Measurements from ENCODE around the gene CAMKK1. TPM values are rescaled to one million over a fixed set of nuclear protein-coding genes. Genes with fewer than 3 reads are reported as not detected.

The CAMKK1 gene
- polyA plus RNA-seq, 4 donors = 0.22 to 11.2 (median 3.2) TPM

DNA sequence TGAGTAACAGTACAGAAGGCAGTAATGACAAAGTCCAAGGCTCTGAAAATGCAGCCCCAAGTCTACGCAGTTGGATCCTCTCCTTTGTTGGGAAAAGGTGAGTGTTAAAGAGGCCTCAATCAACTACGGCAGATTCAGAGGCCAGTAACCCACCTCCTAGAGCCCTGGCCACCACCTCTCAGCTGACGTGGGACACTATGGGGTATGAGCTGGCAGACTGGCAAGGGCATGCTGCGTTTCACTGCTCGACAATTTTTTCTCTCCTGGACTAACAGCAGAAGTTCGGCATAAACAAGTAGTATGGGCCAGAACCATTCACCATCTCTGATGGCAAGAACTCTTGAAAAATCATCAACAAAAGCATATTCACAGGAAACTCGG, 64.0 kb downstream of the CAMKK1 start:
- H3K4me3 ChIP-seq (ENCODE audit: low read depth in 1 of 3, low read length in 3 of 3) = no peak overlapping the region
- WGBS, 3 donors = 85 to 91% (median 87%) methylated on average over 7 of the region's 7 CpGs
- peak overlapping the region in 2 of 3 donors; percentile 41 to 76 for H3K27ac ChIP-seq (ENCODE audit: low read depth in 1 of 3, low read length in 2 of 3)
- H3K4me1 ChIP-seq (ENCODE audit: control insufficient read depth in 3 of 3, insufficient read depth in 2 of 3, low read depth in 1 of 3, low read length in 2 of 3) = peaks cover 0 to 4% (median 0%) of the 10 kb centered on the region in 3 donors
- FAIRE-seq = no peak
- H3K36me3 ChIP-seq (ENCODE audit: control insufficient read depth in 3 of 3, insufficient read depth in 2 of 3, low read depth in 1 of 3, low read length in 3 of 3) = peaks cover 5 to 40% (median 13%) of the 10 kb centered on the region in 3 donors
- DNase-seq = no peak
- H3K9me3 ChIP-seq (ENCODE audit: control insufficient read depth in 2 of 2, insufficient read depth in 1 of 2, low read depth in 1 of 2, low read length in 1 of 2) = no peaks in the 10 kb centered on the region
- no peaks in the 10 kb centered on the region for H3K27me3 ChIP-seq (ENCODE audit: control insufficient read depth in 3 of 3, insufficient read depth in 3 of 3, low read length in 3 of 3)

DNA sequence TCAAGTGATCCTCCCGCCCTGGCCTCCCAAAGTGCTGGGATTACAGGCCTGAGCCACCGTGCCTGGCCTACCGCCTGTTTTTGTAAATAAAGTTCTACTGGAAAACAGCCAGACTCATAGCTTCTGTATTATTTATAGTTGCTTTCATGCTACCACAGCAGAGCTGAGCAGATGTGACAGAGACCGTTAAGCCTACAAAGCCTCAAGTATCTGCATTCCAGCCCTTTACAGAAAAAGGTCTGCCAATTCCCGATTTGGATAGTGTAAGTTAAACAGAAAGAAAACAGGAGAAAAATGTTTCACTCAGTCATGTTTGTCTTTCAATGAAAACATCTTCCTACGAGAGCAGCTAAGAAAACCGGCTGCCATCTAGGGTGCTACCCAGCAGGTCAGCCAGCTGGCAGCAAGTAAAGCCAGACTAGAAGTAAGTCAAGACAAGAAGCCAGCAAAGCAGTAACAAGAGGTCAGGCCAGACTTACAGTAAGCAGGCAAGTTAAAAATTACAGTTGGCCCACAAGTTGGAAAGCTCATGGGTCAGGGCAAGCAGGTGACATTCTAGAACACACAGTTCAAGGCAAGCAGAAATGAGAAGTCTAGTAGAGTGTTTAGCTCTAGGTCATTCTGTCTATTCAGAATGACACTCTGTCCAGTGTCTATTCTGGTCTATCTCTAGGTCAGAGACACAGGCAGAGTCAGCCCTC, 64.6 kb downstream of the CAMKK1 start:
- H3K4me3 ChIP-seq (ENCODE audit: low read depth in 1 of 3, low read length in 3 of 3) = no peak overlapping the region
- WGBS, 3 donors = 65 to 79% (median 76%) methylated on average over 7 of the region's 7 CpGs
- no peak for FAIRE-seq
- H3K4me1 ChIP-seq (ENCODE audit: control insufficient read depth in 3 of 3, insufficient read depth in 2 of 3, low read depth in 1 of 3, low read length in 2 of 3) = peaks cover 0 to 4% (median 0%) of the 10 kb centered on the region in 3 donors
- peak; percentile 9 to 26 for DNase-seq
- peaks cover 9 to 43% (median 17%) of the 10 kb centered on the region in 3 donors for H3K36me3 ChIP-seq (ENCODE audit: control insufficient read depth in 3 of 3, insufficient read depth in 2 of 3, low read depth in 1 of 3, low read length in 3 of 3)
- peak overlapping the region in 2 of 3 donors; percentile 53 to 76 for H3K27ac ChIP-seq (ENCODE audit: low read depth in 1 of 3, low read length in 2 of 3)
- no peaks in the 10 kb centered on the region for H3K9me3 ChIP-seq (ENCODE audit: control insufficient read depth in 2 of 2, insufficient read depth in 1 of 2, low read depth in 1 of 2, low read length in 1 of 2)
- no peaks in the 10 kb centered on the region for H3K27me3 ChIP-seq (ENCODE audit: control insufficient read depth in 3 of 3, insufficient read depth in 3 of 3, low read length in 3 of 3)

DNA sequence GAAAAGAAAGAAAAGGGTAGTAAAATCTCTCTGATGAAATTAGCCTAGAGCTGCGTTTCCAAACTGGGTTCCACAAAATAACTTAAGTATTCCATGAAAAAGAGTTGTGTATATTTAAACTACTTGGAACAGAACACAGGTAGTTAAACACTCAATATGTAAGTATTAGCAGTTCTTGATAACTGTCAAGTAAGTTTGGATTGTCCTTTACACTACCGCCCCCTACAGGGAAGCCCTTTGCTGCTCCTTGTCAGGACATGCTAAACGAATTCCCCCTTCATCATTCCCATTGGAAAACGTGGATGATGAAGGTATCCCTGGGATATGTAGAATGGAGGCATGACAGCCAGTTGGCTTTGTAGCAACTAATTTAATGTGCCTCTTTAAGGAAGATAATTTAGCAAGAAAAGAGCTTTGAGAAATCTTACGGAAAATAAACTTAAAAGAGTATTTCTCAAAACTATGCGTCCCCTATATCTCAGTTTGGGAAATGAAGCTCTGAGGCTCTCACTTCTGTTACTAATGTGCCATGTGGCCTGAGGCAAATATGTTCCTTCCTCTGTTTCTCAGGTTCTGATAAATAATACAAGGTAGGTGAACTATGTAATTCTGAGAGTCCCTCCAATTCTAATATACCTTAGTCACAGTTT, 65.6 kb downstream of the CAMKK1 start:
- no peak overlapping the region for H3K27ac ChIP-seq (ENCODE audit: low read depth in 1 of 3, low read length in 2 of 3)
- no peak overlapping the region for H3K4me3 ChIP-seq (ENCODE audit: low read depth in 1 of 3, low read length in 3 of 3)
- peaks cover 0 to 4% (median 0%) of the 10 kb centered on the region in 3 donors for H3K4me1 ChIP-seq (ENCODE audit: control insufficient read depth in 3 of 3, insufficient read depth in 2 of 3, low read depth in 1 of 3, low read length in 2 of 3)
- FAIRE-seq (no peak), DNase-seq (peak; percentile 74 to 75)
- no peaks in the 10 kb centered on the region for H3K27me3 ChIP-seq (ENCODE audit: control insufficient read depth in 3 of 3, insufficient read depth in 3 of 3, low read length in 3 of 3)
- H3K36me3 ChIP-seq (ENCODE audit: control insufficient read depth in 3 of 3, insufficient read depth in 2 of 3, low read depth in 1 of 3, low read length in 3 of 3) = peaks cover 11 to 44% (median 17%) of the 10 kb centered on the region in 3 donors
- 42 to 53% (median 46%) methylated on average over 6 of the region's 6 CpGs for WGBS, 3 donors
- no peaks in the 10 kb centered on the region for H3K9me3 ChIP-seq (ENCODE audit: control insufficient read depth in 2 of 2, insufficient read depth in 1 of 2, low read depth in 1 of 2, low read length in 1 of 2)

DNA sequence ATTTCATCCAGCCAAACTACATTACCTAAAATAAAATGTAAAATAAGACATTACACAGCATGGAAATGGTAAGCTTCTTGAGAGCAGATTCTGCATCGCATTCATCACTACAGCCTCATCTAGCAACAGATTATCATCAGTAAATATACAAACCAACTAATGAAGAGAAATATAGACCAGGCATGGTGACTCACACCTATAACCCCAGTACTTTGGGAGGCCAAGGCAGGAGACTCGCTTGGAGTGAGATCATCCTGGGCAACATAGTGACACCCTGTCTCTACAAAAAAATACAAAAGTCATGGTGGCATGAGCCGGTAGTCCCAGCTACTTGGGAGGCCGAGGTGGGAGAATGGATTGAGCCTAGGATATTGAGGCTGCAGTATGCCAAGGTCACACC, 66.7 kb downstream of the CAMKK1 start:
- peaks cover 11 to 47% (median 19%) of the 10 kb centered on the region in 3 donors for H3K36me3 ChIP-seq (ENCODE audit: control insufficient read depth in 3 of 3, insufficient read depth in 2 of 3, low read depth in 1 of 3, low read length in 3 of 3)

DNA sequence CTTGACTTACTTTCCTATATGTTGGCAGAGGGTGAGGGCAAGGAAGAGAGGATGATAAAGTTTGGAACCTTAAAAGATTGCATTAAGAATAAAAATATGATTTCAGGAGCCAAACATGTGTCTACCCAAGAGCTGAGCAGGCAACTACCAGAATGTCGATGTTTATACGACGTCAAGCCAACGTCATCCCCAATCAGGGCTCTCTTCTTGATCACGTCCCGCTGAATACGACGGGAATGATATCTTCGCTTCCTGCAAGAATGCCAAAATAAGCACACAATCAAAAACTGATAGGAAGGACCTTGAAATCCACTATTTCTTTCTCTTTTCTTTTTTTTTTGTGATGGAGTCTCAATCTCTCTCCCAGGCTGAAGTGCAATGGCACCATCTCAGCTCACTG, 71.8 kb downstream of the CAMKK1 start:
- H3K27me3 ChIP-seq (ENCODE audit: control insufficient read depth in 3 of 3, insufficient read depth in 3 of 3, low read length in 3 of 3) = no peaks in the 10 kb centered on the region
- no peak overlapping the region for H3K4me3 ChIP-seq (ENCODE audit: low read depth in 1 of 3, low read length in 3 of 3)
- H3K27ac ChIP-seq (ENCODE audit: low read depth in 1 of 3, low read length in 2 of 3) = no peak overlapping the region
- FAIRE-seq (no peak), DNase-seq (no peak)
- H3K4me1 ChIP-seq (ENCODE audit: control insufficient read depth in 3 of 3, insufficient read depth in 2 of 3, low read depth in 1 of 3, low read length in 2 of 3) = no peaks in the 10 kb centered on the region
- H3K9me3 ChIP-seq (ENCODE audit: control insufficient read depth in 2 of 2, insufficient read depth in 1 of 2, low read depth in 1 of 2, low read length in 1 of 2) = no peaks in the 10 kb centered on the region
- WGBS, 3 donors = 92 to 97% (median 96%) methylated on average over 9 of the region's 9 CpGs
- peaks cover 9 to 50% (median 17%) of the 10 kb centered on the region in 3 donors for H3K36me3 ChIP-seq (ENCODE audit: control insufficient read depth in 3 of 3, insufficient read depth in 2 of 3, low read depth in 1 of 3, low read length in 3 of 3)

More for the DNA sequence above, 66.7 kb downstream of the CAMKK1 start:
- FAIRE-seq (no peak), DNase-seq (no peak)
- WGBS, 3 donors = 89 to 96% (median 93%) methylated on average over 4 of the region's 4 CpGs
- Histone ChIP-seq H3K27ac (ENCODE audit: low read depth in 1 of 3, low read length in 2 of 3) (no peak overlapping the region), H3K27me3 (ENCODE audit: control insufficient read depth in 3 of 3, insufficient read depth in 3 of 3, low read length in 3 of 3) (no peaks in the 10 kb centered on the region), H3K9me3 (ENCODE audit: control insufficient read depth in 2 of 2, insufficient read depth in 1 of 2, low read depth in 1 of 2, low read length in 1 of 2) (no peaks in the 10 kb centered on the region), H3K4me3 (ENCODE audit: low read depth in 1 of 3, low read length in 3 of 3) (no peak overlapping the region), H3K4me1 (ENCODE audit: control insufficient read depth in 3 of 3, insufficient read depth in 2 of 3, low read depth in 1 of 3, low read length in 2 of 3) (peaks cover 0 to 4% (median 0%) of the 10 kb centered on the region in 3 donors)

DNA sequence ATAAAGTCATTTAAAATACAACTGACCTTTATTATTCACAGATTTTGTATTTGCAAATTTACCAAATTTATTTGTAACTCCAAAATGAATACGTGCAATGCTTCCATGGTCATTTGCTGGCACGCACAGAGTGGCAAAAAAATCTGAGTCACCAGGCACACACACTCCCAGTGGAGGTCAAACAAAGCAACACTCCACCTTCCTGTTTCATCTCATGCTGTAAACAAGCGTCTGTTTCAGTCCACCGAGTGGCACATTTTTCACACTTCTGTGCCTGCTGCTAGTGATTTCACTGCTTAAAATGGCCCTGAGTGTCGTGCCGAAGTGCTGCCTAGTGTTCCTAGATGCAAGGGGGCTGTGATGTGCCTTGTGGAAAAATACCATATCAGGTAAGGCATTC, 74.1 kb downstream of the CAMKK1 start:
- no peak overlapping the region for H3K4me3 ChIP-seq (ENCODE audit: low read depth in 1 of 3, low read length in 3 of 3)
- H3K9me3 ChIP-seq (ENCODE audit: control insufficient read depth in 2 of 2, insufficient read depth in 1 of 2, low read depth in 1 of 2, low read length in 1 of 2) = no peaks in the 10 kb centered on the region
- FAIRE-seq (no peak), DNase-seq (no peak)
- H3K4me1 ChIP-seq (ENCODE audit: control insufficient read depth in 3 of 3, insufficient read depth in 2 of 3, low read depth in 1 of 3, low read length in 2 of 3) = no peaks in the 10 kb centered on the region
- no peaks in the 10 kb centered on the region for H3K27me3 ChIP-seq (ENCODE audit: control insufficient read depth in 3 of 3, insufficient read depth in 3 of 3, low read length in 3 of 3)
- WGBS, 3 donors = 82 to 88% (median 87%) methylated on average over 6 of the region's 6 CpGs
- peaks cover 8 to 61% (median 24%) of the 10 kb centered on the region in 3 donors for H3K36me3 ChIP-seq (ENCODE audit: control insufficient read depth in 3 of 3, insufficient read depth in 2 of 3, low read depth in 1 of 3, low read length in 3 of 3)
- no peak overlapping the region for H3K27ac ChIP-seq (ENCODE audit: low read depth in 1 of 3, low read length in 2 of 3)

DNA sequence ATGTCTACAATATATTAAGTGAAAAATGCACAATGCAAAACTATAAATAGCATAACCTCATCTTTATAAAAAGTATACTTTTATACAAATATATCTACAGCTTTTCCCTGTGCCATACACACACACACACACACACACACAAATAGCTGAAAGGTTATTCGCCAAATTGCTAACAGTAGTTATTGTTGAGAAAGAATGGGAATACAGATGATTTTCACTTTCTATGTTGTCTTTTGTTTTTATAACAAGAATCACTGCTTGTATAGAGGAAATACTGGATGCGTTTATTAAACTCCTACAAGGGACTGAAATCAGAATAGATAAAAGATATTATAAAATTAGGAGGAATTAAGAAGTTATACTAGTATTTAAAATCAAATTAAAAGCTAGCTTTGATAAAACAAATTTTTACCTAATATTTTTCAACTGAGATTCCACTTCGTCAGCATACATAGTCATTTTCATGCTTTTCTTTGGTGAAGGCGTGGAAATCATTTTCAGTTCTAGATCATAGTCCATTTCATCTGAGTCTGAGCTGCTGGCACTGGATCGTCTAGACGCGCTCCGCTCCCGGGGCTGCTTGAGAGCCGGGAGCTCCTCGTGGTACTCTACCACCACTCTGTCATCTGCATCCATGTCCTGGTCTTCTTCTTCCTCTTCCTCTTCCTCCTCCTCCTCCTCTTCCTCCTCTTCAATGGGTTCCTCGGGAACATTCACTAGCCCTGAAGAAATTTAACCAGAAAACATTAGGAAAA, 74.8 kb downstream of the CAMKK1 start:
- WGBS, 3 donors = 92 to 93% (median 92%) methylated on average over 12 of the region's 12 CpGs
- Histone ChIP-seq H3K4me1 (ENCODE audit: control insufficient read depth in 3 of 3, insufficient read depth in 2 of 3, low read depth in 1 of 3, low read length in 2 of 3) (no peaks in the 10 kb centered on the region), H3K36me3 (ENCODE audit: control insufficient read depth in 3 of 3, insufficient read depth in 2 of 3, low read depth in 1 of 3, low read length in 3 of 3) (peaks cover 4 to 62% (median 25%) of the 10 kb centered on the region in 3 donors), H3K27ac (ENCODE audit: low read depth in 1 of 3, low read length in 2 of 3) (no peak overlapping the region), H3K9me3 (ENCODE audit: control insufficient read depth in 2 of 2, insufficient read depth in 1 of 2, low read depth in 1 of 2, low read length in 1 of 2) (no peaks in the 10 kb centered on the region), H3K27me3 (ENCODE audit: control insufficient read depth in 3 of 3, insufficient read depth in 3 of 3, low read length in 3 of 3) (no peaks in the 10 kb centered on the region), H3K4me3 (ENCODE audit: low read depth in 1 of 3, low read length in 3 of 3) (no peak overlapping the region)
- no peak for FAIRE-seq
- DNase-seq = no peak

DNA sequence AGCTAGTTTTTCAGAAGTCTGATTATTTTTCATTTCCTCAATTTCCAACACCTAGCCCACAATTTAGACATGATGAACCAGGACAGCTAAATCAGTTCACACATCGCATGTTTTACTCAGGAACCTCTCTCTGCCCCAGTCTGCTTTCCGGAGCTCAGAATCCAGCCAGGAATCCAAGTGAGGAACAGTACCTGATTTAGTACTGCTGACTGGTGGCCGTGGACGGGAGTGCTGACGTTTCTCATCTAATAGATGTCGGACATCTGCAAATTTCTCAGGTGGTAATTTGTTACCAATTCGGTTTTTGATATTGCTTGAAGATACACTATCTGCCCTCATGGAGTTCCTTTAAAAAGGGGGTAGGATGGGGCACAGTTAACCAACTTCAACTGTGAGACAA, 76.9 kb downstream of the CAMKK1 start:
- H3K4me3 ChIP-seq (ENCODE audit: low read depth in 1 of 3, low read length in 3 of 3) = no peak overlapping the region
- H3K4me1 ChIP-seq (ENCODE audit: control insufficient read depth in 3 of 3, insufficient read depth in 2 of 3, low read depth in 1 of 3, low read length in 2 of 3) = no peaks in the 10 kb centered on the region
- WGBS, 3 donors = 91 to 94% (median 93%) methylated on average over 7 of the region's 7 CpGs
- H3K36me3 ChIP-seq (ENCODE audit: control insufficient read depth in 3 of 3, insufficient read depth in 2 of 3, low read depth in 1 of 3, low read length in 3 of 3) = peaks cover 4 to 65% (median 27%) of the 10 kb centered on the region in 3 donors
- H3K9me3 ChIP-seq (ENCODE audit: control insufficient read depth in 2 of 2, insufficient read depth in 1 of 2, low read depth in 1 of 2, low read length in 1 of 2) = no peaks in the 10 kb centered on the region
- H3K27me3 ChIP-seq (ENCODE audit: control insufficient read depth in 3 of 3, insufficient read depth in 3 of 3, low read length in 3 of 3) = no peaks in the 10 kb centered on the region
- no peak for FAIRE-seq
- no peak overlapping the region for H3K27ac ChIP-seq (ENCODE audit: low read depth in 1 of 3, low read length in 2 of 3)
- no peak for DNase-seq
